HG02970 (cell line): ENCODE data around the gene ERVMER34-1.

Source experiments
- ATAC-seq: cut with Tn5 transposase; IDR thresholded peaks from one replicate; pipeline ENCODE4 v1.9.1; 2021; ENCODE audit warnings: mild to moderate bottlenecking, moderate library complexity, moderate number of reproducible peaks; ENCODE audit not compliant: unreplicated experiment, low FRiP score

ERVMER34-1 gene

DNA sequence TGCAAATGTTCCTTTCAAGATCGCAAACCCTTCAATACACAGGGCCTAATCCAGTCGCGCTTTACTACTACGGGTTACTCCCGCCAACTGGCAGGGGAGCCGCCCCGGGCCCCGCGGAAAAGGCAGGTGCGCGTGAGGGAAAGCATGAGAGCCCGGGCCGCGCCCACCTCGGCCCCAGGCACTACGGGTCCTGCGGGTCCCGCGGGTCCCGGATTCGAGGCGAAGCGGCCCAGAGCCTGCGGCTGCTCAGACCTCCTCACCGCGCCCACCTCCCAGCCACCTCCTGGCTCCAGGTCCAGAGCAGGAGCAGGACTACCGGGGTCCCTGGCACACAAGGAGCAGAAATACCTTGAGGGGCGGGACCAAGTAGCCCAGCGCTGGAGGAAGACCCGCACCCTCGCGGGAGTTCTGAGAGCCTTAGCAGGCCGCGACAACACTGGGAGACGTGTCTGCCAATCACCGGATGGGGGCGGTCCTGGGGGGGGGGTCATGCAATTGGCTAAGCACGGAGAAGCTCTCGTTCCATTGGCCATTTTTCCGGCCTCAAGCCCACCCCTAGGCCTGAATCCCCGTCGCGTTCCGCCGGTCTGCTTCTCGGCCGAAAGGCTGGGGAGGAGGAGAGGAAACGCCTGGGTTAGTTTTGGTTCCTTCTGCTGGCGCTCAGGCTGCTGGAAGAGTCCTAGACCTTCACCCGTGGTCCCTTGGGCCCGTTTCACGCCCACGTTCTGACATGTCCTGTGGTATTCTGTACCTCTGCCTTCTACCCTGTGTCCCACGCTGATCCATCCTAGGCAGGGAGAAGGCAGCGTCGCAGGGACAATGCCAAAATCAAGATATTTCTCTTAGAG, 29.0 kb downstream of the ERVMER34-1 start:
- ATAC-seq, result peak; percentile 96

DNA sequence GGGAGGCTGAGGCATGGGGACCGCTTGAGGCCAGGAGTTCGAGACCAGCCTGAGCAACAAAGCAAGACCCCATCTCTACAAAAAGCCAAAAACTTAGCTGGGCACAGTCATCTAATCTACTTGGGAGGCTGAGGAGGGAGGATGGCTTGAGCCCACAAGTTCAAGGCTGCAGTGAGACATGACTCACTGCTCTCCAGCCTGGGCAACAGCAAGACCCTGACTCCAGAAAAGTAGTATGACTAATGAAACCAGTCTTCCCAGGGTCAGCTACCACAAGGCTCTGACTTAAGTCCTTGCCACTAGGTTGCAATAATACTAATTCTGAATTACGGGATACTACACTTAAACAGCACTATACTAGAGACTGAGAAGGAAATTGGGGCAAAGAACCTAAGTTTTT, 33.1 kb downstream of the ERVMER34-1 start:
- no peak for ATAC-seq

DNA sequence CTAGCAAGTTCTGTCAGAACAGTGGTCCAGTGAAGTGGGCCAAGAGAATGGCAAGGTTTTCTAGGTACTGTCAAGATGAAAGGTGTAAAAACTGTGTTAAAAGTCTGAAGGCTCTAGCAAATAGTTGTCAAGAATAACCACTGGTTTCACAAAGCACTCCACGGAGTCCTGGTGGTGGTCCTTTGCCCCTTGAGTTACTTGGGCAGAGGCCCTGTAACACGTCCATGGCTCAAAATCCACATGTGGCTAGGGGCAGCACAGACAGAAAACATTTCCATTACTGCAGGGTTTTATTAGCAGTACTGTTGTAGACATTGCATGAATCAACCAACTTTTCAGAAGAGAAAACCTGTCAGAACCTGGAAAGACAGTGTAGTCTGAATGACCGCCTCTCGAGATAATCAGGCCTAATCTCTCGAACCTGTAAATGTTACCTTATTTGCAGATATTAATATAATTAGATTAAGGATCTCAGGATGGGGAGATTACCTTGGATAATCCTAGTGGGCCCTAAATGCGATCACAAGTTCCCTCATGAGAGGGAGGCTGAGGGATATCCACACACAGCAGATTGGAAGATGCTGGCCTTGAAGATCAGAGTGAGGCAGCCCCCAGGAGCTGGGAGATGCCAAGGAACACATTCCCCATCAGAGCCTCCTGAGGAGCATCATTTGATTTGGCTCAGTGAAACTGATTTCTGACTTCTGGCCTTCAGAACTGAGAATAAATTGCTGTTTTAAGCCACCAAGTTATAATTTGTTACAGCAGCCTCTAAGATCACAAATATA, 34.7 kb downstream of the ERVMER34-1 start:
- no peak for ATAC-seq

DNA sequence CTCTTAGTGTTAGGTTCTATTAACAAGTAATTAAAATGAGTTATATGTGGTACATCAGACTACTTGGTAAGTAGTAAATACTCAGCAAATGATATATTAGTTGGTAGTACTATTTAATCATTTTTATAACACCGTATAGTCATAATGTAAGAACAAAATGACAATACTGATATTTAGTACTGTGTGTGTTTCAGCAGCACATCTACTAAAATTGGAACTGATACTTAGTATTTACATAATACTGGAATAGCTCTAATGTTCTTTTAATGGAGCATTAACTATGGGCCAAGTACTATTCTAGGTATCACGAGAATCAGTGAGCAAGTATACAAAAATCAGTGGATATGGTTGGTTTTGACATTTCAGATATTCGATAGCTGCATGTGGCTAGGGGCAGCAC, 35.3 kb downstream of the ERVMER34-1 start:
- no peak for ATAC-seq

DNA sequence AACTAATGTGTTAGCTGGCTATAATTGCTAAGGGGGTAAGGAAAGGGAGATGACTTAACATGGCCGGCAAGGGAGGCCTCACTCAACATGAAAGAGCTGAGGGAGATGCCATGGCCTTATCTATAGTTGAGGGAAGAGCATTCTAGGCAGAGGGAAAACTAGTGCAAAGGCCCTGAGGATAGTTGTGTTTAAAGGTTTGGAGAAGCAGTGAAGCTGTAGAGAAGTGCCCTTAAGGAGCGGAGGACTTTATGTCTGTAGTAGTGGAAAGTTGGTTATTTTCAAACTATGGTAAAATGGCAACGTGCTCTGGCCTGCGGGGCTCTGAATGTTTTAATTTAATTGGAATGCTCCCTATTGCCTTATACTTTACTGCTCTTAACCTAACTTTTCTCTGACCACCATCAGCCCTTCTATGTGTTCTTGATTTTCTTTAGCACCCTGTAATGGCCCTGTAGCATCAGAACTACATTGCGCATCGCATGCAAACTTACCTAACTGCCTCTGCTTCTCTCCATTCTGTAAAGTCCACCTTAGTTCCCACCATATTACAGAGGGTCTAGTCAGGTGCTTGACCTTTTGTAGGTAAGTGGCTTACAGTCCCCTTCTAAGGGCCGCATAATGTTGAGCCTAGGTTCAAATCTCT, 35.8 kb downstream of the ERVMER34-1 start:
- no peak for ATAC-seq

DNA sequence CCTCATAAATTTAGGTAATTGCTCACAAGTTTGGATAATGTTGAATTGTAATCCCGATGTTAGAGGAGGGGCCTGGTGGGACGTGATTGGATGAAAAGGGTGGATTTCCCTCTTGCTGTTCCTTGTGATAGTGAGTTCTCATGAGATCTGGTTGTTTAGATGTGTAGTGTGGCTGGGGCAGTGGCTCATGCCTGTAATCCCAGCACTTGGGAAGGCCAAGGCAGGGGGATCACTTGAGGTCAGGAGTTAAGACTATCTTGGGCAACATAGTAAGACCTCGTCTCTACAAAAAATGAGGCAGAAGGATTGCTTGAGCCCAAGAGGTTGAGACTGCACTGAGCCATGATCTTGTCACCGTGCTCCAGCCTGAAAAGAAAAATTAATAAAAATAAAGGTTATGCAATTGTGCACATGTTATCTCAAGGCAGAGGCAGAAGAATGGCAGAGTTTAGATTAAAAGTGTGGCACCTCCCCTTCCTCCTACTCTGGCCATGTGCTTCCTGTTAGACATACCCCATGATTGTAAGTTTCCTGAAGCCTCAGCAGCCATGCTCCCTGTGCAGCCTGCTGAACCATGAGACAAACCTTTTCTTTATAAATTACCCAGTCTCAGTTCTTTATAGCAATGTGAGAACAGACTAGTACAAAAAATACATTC, 36.5 kb downstream of the ERVMER34-1 start:
- no peak for ATAC-seq

DNA sequence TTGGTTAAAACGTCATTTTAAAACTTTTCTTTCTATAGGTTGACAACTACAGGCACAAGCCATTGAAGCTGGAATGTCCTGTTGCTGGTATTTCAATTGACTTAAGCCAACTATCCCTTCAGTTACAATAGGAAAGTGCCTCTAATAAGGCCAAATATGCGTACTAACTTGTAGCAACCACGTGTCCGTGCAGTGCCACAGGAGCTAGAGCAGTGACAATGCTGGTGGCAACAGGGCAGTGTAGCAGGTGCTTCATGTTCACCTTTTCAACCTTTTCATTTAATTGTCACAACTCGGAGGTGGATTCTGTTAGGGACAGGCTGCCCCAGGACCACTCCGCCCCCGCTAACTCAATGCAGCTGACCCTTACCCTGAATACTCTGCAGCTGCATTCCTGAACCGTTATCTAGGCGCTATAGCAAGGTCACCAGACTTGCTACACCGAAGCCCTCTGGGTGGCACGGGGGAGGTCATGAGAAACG, 37.7 kb downstream of the ERVMER34-1 start:
- no peak for ATAC-seq

DNA sequence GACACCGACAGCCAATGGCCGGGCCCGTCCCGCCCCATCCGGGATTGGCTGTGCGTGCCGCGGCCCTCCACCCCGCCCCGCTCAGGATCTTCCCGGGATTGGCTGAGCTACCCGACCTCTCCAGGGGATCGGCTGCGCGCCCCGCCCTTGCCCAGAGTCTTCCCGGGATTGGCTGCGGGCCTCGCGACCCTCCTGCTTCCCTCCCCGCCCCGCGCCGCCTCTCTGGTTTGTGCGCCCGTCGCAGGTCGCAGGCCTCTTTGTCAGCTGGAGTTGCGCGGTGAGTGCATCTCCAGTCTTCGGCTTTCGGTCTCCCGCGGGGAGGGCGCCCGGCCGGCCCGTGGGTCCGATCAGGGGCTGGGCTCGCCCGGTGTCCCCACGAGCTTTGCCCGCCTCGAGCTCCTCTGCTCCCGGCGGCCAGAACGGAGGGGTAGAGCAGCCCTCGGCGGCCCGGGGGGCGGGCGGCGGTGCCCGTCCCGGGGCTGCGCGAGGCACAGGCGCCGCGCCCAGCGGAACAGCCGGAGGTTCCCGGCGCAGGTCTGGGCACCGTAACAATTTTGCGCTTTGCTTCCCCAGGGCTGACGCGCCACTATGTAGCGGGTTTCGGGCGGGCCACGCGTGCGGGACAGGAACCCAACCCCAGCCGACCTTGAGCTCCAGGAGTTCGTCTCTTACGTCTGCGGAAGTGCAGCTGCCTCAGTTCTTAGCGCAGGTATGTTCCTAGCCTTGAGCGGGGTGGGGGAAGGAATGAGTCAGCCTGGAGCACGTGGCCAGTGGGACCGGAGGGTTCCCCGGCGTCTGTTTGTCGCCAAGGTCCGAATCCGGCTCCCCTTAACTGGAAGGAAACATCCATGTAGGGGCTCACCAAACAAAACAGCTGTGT, 38.7 kb downstream of the ERVMER34-1 start:
- ATAC-seq, result peak; percentile 95

DNA sequence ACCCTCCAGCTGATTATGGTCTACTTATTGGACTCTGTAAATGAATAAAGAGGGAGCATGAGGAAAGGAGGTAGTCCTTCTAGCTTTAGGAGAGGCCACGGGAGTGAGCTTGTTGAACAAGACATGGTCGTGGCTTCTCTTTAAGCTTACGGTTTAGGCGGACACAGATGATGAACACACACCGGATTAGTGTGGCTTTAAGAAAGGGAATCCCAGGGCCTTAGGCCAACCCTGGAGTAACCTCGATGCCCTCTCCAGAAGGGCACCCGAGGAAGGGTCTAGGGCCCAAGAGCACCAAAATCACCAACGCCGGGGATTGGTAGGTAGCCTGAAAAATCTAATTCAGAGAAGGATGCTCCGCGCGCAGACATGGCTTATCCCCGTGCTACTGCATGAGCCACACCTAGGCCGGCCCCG, 39.4 kb downstream of the ERVMER34-1 start:
- ATAC-seq, result peak; percentile 0

DNA sequence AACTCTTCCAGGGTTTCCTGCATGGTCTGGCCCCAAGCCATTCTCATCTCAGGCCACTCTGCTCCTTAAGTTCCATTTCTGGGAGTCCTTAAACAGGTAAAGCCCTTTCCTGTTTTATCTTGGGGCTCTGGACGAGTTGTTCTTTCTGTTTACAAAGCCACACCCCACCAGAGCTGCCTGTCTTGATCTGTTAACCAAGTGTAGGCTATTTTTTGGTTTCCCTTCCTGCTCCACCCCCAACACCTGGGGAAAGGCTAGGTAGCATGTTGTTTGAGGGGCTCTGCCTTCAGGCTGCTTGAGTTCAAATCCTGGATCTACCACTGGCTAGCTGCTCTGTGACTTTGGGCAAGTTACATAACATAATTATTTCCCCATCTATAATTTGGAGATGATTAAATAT, 40.0 kb downstream of the ERVMER34-1 start:
- no peak for ATAC-seq

DNA sequence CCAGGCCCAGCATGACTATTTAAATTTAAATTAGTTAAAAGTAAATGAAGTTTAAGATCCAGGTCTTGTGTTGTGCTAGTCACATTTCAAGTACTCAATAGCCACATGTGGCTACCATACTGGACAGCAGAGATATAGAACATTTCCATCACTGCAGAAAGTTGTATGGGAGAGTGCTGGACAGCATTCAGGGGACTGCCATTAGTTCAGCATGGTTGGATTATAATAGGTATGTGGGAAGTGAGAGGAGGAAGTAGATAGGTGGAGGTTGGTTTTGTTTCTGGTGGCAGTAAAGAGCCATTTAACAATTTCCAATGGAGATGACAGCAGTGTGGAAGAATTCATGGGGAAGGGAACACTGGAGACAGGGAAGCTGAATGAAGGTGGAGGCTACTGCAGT, 42.1 kb downstream of the ERVMER34-1 start:
- no peak for ATAC-seq

DNA sequence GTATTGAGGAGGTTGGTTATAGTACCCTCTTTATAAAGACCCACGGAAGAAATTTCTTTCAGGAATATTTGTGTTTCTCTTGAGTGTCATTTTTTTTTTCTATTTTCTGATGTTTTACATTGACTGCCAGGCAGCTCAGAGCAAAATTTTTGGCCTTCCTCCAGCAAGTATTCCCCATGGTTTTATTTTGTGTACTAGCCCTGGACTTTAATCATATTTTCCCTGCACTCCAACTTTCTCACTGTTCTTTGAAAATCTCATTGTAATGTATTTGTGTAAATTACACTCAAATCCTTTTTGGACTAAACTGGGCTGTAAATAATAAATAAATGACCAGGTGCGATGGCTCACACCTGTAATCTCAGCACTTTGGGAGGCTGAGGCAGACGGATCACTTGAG, 46.6 kb downstream of the ERVMER34-1 start:
- no peak for ATAC-seq

DNA sequence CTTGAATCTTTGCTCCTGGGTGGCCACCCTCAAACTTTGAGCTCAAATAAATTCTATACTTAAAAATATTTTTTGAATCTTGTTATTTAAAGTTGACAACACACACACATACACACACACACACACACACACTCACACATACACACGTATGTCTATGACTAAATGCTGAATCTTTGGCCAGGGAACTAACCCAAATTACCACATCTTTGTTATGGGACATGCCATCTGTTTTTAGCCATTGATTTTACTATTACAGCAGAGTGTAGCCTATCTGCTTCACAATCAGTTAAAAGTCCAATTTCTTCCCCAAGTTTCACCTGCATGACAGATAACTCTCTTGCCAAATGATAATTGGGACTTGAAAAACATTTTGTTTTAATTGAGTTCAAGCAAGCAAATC, 47.1 kb downstream of the ERVMER34-1 start:
- no peak for ATAC-seq

DNA sequence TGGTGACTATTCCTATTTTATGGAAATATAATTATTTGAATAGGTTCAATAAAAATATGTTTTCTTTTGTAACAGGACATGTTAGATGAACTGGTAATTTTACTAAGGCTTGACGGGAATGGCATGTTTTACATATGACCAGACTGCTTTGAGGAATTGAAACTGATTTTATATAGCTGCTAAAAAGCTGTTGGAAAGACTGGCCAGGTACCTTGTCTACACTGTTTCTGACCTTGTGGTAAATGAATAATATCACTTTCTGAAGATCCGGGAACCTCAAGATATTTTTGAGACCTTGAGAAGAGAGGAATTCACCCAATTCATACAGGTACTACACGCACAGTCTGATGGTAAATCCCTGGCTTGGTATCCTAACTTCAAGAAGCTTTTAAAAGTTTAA, 50.0 kb downstream of the ERVMER34-1 start:
- peak; percentile 88 for ATAC-seq

DNA sequence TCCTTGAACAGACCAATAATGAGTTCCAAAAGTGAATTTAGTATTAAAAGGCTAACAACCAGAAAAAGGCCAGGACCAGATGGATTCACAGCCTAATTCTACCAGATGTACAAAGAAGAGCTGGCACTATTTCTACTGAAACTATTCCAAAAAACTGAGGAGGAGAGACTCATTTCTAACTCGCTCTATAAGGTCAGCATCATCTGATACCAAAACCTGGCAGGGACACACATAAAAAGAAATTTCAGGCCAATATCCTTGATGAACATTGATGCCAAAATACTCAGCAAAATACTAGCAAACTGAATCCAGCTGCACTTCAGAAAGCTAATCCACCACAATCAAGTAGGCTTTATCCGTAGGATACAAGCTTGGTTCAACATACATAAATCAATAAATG, 56.3 kb downstream of the ERVMER34-1 start:
- no peak for ATAC-seq

DNA sequence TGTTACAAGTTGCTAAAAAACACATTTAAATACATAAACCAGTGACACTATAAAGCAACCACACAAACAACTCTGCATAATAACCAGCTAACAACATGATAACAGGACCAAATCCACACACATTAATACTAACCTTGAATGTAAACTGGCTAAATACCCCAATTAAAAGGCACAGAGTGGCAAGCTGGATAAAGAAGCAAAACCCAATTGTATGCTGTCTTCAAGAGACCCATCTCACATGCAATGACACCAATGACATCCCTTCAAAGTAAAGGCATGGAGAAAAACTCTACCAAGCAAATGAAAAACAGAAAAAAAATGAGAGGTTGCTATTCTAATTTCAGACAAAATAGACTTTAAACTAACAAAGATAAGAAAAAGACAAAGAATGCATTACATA, 57.7 kb downstream of the ERVMER34-1 start:
- no peak for ATAC-seq
